Keratinocyte (primary cell): Measurements from ENCODE around the gene CRAMP1. TPM values are rescaled to one million over a fixed set of nuclear protein-coding genes. Genes with fewer than 3 reads are reported as not detected.

Source experiments
- DNase-seq: peaks from one replicate; pipeline ENCODE4 v3.0.0-alpha.2; 2011; ENCODE audit warnings: low read depth, missing footprints, low spot score
- FAIRE-seq: peaks from 2 replicates; lab custom pipeline; 2011; peaks lifted over from hg19 to GRCh38; lab: Jason Lieb, UNC
- H2AFZ ChIP-seq: 2 replicates; pipeline ENCODE4 v1.6.0; 2012; ENCODE audit warnings: low read length, control low read depth, inconsistent platforms; ENCODE audit not compliant: control insufficient read depth
- H3K27ac ChIP-seq: 2 replicates; pipeline ENCODE4 v1.5.1; 2011; ENCODE audit warnings: low read length; ENCODE audit not compliant: control insufficient read depth, insufficient read depth
- H3K27me3 ChIP-seq: 3 replicates; pipeline ENCODE4 v1.6.0; 2011; ENCODE audit warnings: low read length; ENCODE audit not compliant: control insufficient read depth, insufficient read depth; ENCODE audit errors: extremely low read depth
- H3K36me3 ChIP-seq, 2 experiments: 2 replicates in 1 of 2; 3 replicates in 1 of 2; pipeline ENCODE4 v1.5.1; 2011; ENCODE audit warnings: low read length in 2 of 2, mild to moderate bottlenecking in 1 of 2; ENCODE audit not compliant: control insufficient read depth in 2 of 2, insufficient read depth in 2 of 2; ENCODE audit errors: extremely low read depth in 1 of 2
- H3K4me1 ChIP-seq: 3 replicates; pipeline ENCODE4 v1.5.1; 2011; ENCODE audit warnings: low read length; ENCODE audit not compliant: control insufficient read depth, insufficient read depth; ENCODE audit errors: extremely low read depth
- H3K4me2 ChIP-seq: 3 replicates; pipeline ENCODE4 v1.6.0; 2011; ENCODE audit warnings: low read depth, low read length; ENCODE audit not compliant: control insufficient read depth, insufficient read depth; ENCODE audit errors: extremely low read depth
- H3K4me3 ChIP-seq, 3 experiments: fragments of 200-600 bp in 1 of 3; sonication (generic) in 1 of 3; 2 replicates in 2 of 3; 3 replicates in 1 of 3; pipeline ENCODE4 v1.5.1; 2011 to 2016; ENCODE audit warnings: low read length in 3 of 3, mild to moderate bottlenecking in 3 of 3, control low read depth in 2 of 3, inconsistent platforms in 1 of 3, low read depth in 1 of 3, mixed read lengths in 1 of 3, mixed run types in 1 of 3, moderate library complexity in 1 of 3; ENCODE audit not compliant: control insufficient read depth in 2 of 3, insufficient read depth in 2 of 3; ENCODE audit errors: extremely low read depth in 1 of 3
- H3K79me2 ChIP-seq: 2 replicates; pipeline ENCODE4 v1.6.0; 2012; ENCODE audit warnings: low read length; ENCODE audit not compliant: control insufficient read depth, insufficient read depth
- H3K9ac ChIP-seq: 3 replicates; pipeline ENCODE4 v1.6.0; 2011; ENCODE audit warnings: low read length; ENCODE audit not compliant: control insufficient read depth, insufficient read depth; ENCODE audit errors: extremely low read depth
- H3K9me1 ChIP-seq: 3 replicates; pipeline ENCODE4 v1.6.0; 2011; ENCODE audit warnings: low read length; ENCODE audit not compliant: control insufficient read depth, insufficient read depth; ENCODE audit errors: extremely low read depth
- H3K9me3 ChIP-seq: 2 replicates; pipeline ENCODE4 v1.5.1; 2012; ENCODE audit warnings: low read depth, low read length; ENCODE audit not compliant: control insufficient read depth
- H4K20me1 ChIP-seq: 3 replicates; pipeline ENCODE4 v1.6.0; 2011; ENCODE audit warnings: low read length; ENCODE audit not compliant: control insufficient read depth, insufficient read depth; ENCODE audit errors: extremely low read depth
- CTCF ChIP-seq, 3 experiments: IDR thresholded peaks in 1 of 3; conservative IDR thresholded peaks in 1 of 3; optimal IDR thresholded peaks in 1 of 3; 2 replicates in 2 of 3; 3 replicates in 1 of 3; pipeline versions ENCODE3 to v1.5.1; 2011; ENCODE audit warnings: low read length in 3 of 3, mild to moderate bottlenecking in 3 of 3, moderate library complexity in 2 of 3, control low read depth in 1 of 3, inconsistent platforms in 1 of 3; ENCODE audit not compliant: insufficient read depth in 2 of 3; ENCODE audit errors: extremely low read depth in 1 of 3
- EZH2 ChIP-seq: IDR thresholded peaks from one replicate; pipeline ENCODE4 v1.6.1; 2012; ENCODE audit warnings: inconsistent platforms, mild to moderate bottlenecking, low read length, moderate library complexity
- dilution Hi-C: fragments of 300-500 bp; cut with MboI; formaldehyde crosslinking; loops from one replicate; pipeline ENCODE4 v1.7.0; 2020; ENCODE audit warnings: low sequenced_read_pairs; ENCODE audit not compliant: extremely low pct_ligation_motif_present
- polyA plus RNA-seq, 5 experiments: library from polyadenylated mRNA; depleted of rRNA in 3 of 5; stranded (reverse) in 3 of 5; stranded (forward) in 1 of 5; unstranded in 1 of 5; fragments of >200 nt; gene quantifications; 1 replicate in 1 of 5; 2 replicates in 3 of 5; 3 replicates in 1 of 5; pipeline versions ENCODE4 v1.2.1 to v1.2.3, GENCODE V29; 2011 to 2012; ENCODE audit warnings: missing spikeins in 2 of 5, low read depth in 1 of 5, low replicate concordance in 1 of 5

CRAMP1 gene
- polyA plus RNA-seq, 1 donor (not counting 4 experiments of a cell fraction or from before 2014, with no cell fraction given) = 6.5 TPM

GRCh38 chr16:1710811-1711507 is 98.8 kb downstream of the CRAMP1 start:
- Histone ChIP-seq H4K20me1 (peaks cover 3% of the 10 kb centered on the region), H2AFZ (no peak overlapping the region), H3K9me1 (peaks cover 2% of the 10 kb centered on the region), H3K27me3 (no peaks in the 10 kb centered on the region), H3K79me2 (peaks cover 85% of the 10 kb centered on the region), H3K9me3 (no peaks in the 10 kb centered on the region), H3K9ac (no peak overlapping the region), H3K36me3 (peaks cover 0 to 6% of the 10 kb centered on the region in 2 experiments), H3K4me1 (peaks cover 11% of the 10 kb centered on the region), H3K4me3 (no peak overlapping the region), H3K27ac (no peak overlapping the region), H3K4me2 (no peak overlapping the region)
- TF ChIP-seq EZH2 (no peak), CTCF (optimal IDR thresholded peaks at IDR 0.05 in 1 of 3, IDR thresholded peaks at IDR 0.05 in 1 of 3, conservative IDR thresholded peaks at IDR 0.05 in 1 of 3; ENCODE audit: extremely low read depth in 1 of 3, insufficient read depth in 2 of 3, low read length in 3 of 3) (no peak)
- dilution Hi-C loops = no loop called here
- DNase-seq (no peak), FAIRE-seq (no peak)

DNA sequence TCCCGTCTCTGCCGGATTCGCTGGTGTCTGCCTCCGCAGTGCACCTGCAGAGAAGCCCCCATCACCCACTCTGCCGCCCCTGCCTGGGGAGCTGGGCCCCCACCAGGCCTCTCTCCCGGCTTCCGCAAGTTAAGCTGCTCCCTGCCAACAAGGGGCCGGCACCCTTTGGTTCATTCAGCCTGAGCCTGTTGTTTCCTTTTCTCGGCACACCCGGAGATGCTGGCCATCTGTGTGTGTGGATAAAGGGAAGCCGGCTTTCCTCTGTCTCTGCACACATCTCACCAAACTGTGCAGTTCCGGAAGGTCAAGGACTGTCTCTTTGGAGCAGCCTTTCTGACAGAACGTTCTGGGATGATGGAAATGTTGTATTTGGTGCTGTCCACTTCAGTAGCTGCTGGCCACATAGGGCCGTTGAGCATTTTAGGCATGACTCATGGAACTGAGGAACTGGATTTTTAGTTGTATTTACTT is 100.7 kb downstream of the CRAMP1 start:
- Histone ChIP-seq H4K20me1 (peaks cover 3% of the 10 kb centered on the region), H3K27ac (no peak overlapping the region), H3K4me3 (no peak overlapping the region), H3K36me3 (peaks cover 0 to 7% of the 10 kb centered on the region in 2 experiments), H3K27me3 (no peaks in the 10 kb centered on the region), H3K9me1 (peaks cover 2% of the 10 kb centered on the region), H3K4me2 (no peak overlapping the region), H3K79me2 (peaks cover 78% of the 10 kb centered on the region), H3K4me1 (peaks cover 3% of the 10 kb centered on the region), H2AFZ (no peak overlapping the region), H3K9me3 (no peaks in the 10 kb centered on the region), H3K9ac (no peak overlapping the region)
- dilution Hi-C loops = no loop called here
- FAIRE-seq (no peak), DNase-seq (no peak)
- no peak for TF ChIP-seq EZH2
- no peak for TF ChIP-seq CTCF (optimal IDR thresholded peaks at IDR 0.05 in 1 of 3, IDR thresholded peaks at IDR 0.05 in 1 of 3, conservative IDR thresholded peaks at IDR 0.05 in 1 of 3; ENCODE audit: extremely low read depth in 1 of 3, insufficient read depth in 2 of 3, low read length in 3 of 3)
